ENCODE measurements around the gene PARVG.

PARVG gene

GRCh38 chr22:44146088-44146861 is 34.5 kb upstream of the PARVG start:
- Histone ChIP-seq H3K4me3 (ENCODE audit: insufficient read depth, low read length, poor library complexity, severe bottlenecking) (no peak overlapping the region), H3K9me3 (ENCODE audit: insufficient read depth, low read length) (no peaks in the 10 kb centered on the region), H4K20me1 (ENCODE audit: low read depth, low read length) (no peaks in the 10 kb centered on the region), H3K9ac (ENCODE audit: low read length) (no peak overlapping the region), H3F3A (ENCODE audit: insufficient read depth) (no peaks in the 10 kb centered on the region), H2AFZ (ENCODE audit: low read depth, low read length, severe bottlenecking) (no peak overlapping the region), H3K27me3 (ENCODE audit: low read length) (no peaks in the 10 kb centered on the region), H3K9me2 (replicated peaks; ENCODE audit: insufficient read depth, low read length) (no peaks in the 10 kb centered on the region), H3K27ac (ENCODE audit: low read depth, low read length) (no peak overlapping the region), H3K36me3 (ENCODE audit: low read length) (no peaks in the 10 kb centered on the region), H3K79me2 (ENCODE audit: insufficient read depth, low read length) (no peaks in the 10 kb centered on the region), H3K4me2 (ENCODE audit: low read depth, low read length, poor library complexity, severe bottlenecking) (no peak overlapping the region)
- TF ChIP-seq CTCF (IDR thresholded peaks at IDR 0.05; ENCODE audit: insufficient read depth, low read length, poor library complexity, severe bottlenecking), result no peak
- TF ChIP-seq EZH2phosphoT487 (conservative IDR thresholded peaks at IDR 0.05; ENCODE audit: low read length), result no peak

DNA sequence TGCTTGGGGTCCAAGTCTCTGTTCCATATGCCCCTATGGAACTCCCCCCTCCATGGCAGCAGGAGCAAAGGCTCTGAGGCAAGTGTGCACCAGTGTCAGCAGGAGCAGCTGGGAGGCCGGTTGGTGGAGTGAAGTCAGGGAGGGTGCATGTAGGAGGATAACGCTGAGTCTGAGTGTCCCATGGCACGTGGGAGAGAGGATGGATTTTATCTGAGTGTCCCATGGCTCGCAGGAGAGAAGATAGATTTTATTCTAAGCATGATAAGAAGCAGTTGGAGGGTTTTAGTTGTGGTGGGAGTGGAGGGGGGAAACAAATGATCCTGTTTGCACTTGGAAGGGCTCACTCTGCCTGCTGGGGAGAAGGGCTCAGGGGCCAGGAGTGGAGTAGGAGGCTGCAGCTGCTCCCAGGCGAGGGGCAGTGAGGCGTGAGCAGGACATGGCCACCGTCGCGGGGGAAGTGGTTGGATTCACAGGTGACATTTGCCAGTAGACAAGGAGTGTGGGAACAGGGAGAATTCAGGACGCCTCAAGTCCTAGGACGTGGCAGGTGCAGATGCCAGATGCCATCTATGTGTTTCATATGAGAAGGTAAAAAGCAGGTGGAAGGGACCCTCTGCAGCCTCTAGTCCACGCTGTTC is 33.6 kb upstream of the PARVG start:
- Histone ChIP-seq H3K4me3 (ENCODE audit: insufficient read depth, low read length, poor library complexity, severe bottlenecking) (no peak overlapping the region), H3K79me2 (ENCODE audit: insufficient read depth, low read length) (no peaks in the 10 kb centered on the region), H3K27me3 (ENCODE audit: low read length) (no peaks in the 10 kb centered on the region), H3F3A (ENCODE audit: insufficient read depth) (no peaks in the 10 kb centered on the region), H3K36me3 (ENCODE audit: low read length) (no peaks in the 10 kb centered on the region), H3K9me3 (ENCODE audit: insufficient read depth, low read length) (no peaks in the 10 kb centered on the region), H4K20me1 (ENCODE audit: low read depth, low read length) (no peaks in the 10 kb centered on the region), H3K4me2 (ENCODE audit: low read depth, low read length, poor library complexity, severe bottlenecking) (no peak overlapping the region), H3K27ac (ENCODE audit: low read depth, low read length) (no peak overlapping the region), H3K9me2 (replicated peaks; ENCODE audit: insufficient read depth, low read length) (no peaks in the 10 kb centered on the region), H2AFZ (ENCODE audit: low read depth, low read length, severe bottlenecking) (no peak overlapping the region), H3K9ac (ENCODE audit: low read length) (no peak overlapping the region)
- no peak for TF ChIP-seq CTCF (IDR thresholded peaks at IDR 0.05; ENCODE audit: insufficient read depth, low read length, poor library complexity, severe bottlenecking)

- Histone ChIP-seq H3K9me2 (replicated peaks; ENCODE audit: insufficient read depth, low read length) (no peaks in the 10 kb centered on the region), H3K9me3 (ENCODE audit: insufficient read depth, low read length) (no peaks in the 10 kb centered on the region), H3K4me3 (ENCODE audit: insufficient read depth, low read length, poor library complexity, severe bottlenecking) (no peak overlapping the region), H3K4me2 (ENCODE audit: low read depth, low read length, poor library complexity, severe bottlenecking) (no peak overlapping the region), H3K9ac (ENCODE audit: low read length) (no peak overlapping the region), H2AFZ (ENCODE audit: low read depth, low read length, severe bottlenecking) (no peak overlapping the region), H4K20me1 (ENCODE audit: low read depth, low read length) (no peaks in the 10 kb centered on the region), H3F3A (ENCODE audit: insufficient read depth) (no peaks in the 10 kb centered on the region), H3K36me3 (ENCODE audit: low read length) (no peaks in the 10 kb centered on the region), H3K79me2 (ENCODE audit: insufficient read depth, low read length) (no peaks in the 10 kb centered on the region), H3K27ac (ENCODE audit: low read depth, low read length) (no peak overlapping the region), H3K27me3 (ENCODE audit: low read length) (no peaks in the 10 kb centered on the region)
- TF ChIP-seq EZH2phosphoT487 (conservative IDR thresholded peaks at IDR 0.05; ENCODE audit: low read length), result no peak
- no peak for TF ChIP-seq CTCF (IDR thresholded peaks at IDR 0.05; ENCODE audit: insufficient read depth, low read length, poor library complexity, severe bottlenecking)
Measured at GRCh38 chr22:44147821-44148574, 32.7 kb upstream of the PARVG start.

Data from SU-DHL-6 (cell line).